ENCODE measurements around the gene RBMX. TPM values are rescaled to one million over a fixed set of nuclear protein-coding genes. Genes with fewer than 3 reads are reported as not detected.

RBMX gene
- total RNA-seq, 1 donor from 2014 or later: 173 TPM

Small RNAs within 50 kb of the gene (small RNA-seq; reads per million reads assigned to genes)
- gene SNORD61: not detected

Other genes starting within 250 kb of the RBMX start
- gene CD40LG, start 232.6 kb downstream of the RBMX start, total RNA-seq: not detected
- gene ARHGEF6, start 99.8 kb downstream of the RBMX start, total RNA-seq: 25.6 TPM
- not detected for gene GPR101, start 153.3 kb upstream of the RBMX start, total RNA-seq